WI38 (cell line): ENCODE results near the gene DHCR24.

Experiments used
- H3K4me3 ChIP-seq: 2 replicates; pipeline ENCODE4 v1.5.1; 2011; ENCODE audit warnings: low read depth, mild to moderate bottlenecking, control low read depth, low read length
- CTCF ChIP-seq: IDR thresholded peaks from 2 replicates; pipeline ENCODE4 v1.5.1; 2012; ENCODE audit warnings: low read depth, mild to moderate bottlenecking, control low read depth, low read length

DHCR24 gene

GRCh38 chr1:54869173-54869851, 17.7 kb downstream of the DHCR24 start:
- no peak for TF ChIP-seq CTCF
- H3K4me3 ChIP-seq, result no peak overlapping the region

GRCh38 chr1:54867717-54868057, 19.3 kb downstream of the DHCR24 start:
- H3K4me3 ChIP-seq, result no peak overlapping the region
- no peak for TF ChIP-seq CTCF

- H3K4me3 ChIP-seq, result no peak overlapping the region
- TF ChIP-seq CTCF, result no peak
Measured at GRCh38 chr1:54866801-54867716, 19.9 kb downstream of the DHCR24 start.

GRCh38 chr1:54865238-54866073, 21.5 kb downstream of the DHCR24 start:
- H3K4me3 ChIP-seq, result no peak overlapping the region
- no peak for TF ChIP-seq CTCF

GRCh38 chr1:54864460-54865208, 22.4 kb downstream of the DHCR24 start:
- no peak overlapping the region for H3K4me3 ChIP-seq
- no peak for TF ChIP-seq CTCF

GRCh38 chr1:54863267-54863665, 23.7 kb downstream of the DHCR24 start:
- TF ChIP-seq CTCF, result no peak
- no peak overlapping the region for H3K4me3 ChIP-seq
